ENCODE data around the gene SLIT3.

DNA sequence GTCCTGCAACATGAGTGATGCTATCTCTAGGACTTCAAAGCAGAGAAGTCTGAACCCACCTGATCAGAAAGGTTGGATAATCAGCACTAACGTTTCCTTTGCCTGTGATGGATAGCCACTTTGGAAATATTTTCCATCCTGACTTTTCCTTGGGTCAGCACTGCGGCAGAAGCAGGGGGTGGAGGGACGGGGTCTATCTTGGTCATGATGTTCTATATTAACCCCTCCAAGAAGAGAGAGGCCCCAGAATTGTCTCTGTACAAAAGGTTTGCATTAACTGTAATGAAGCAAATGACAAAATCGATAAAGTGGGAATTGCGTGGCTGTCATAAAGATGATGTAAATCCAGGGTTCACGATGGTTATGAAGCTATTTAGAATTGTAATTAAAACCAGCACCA, 441.9 kb downstream of the SLIT3 start:
- no peak for TF ChIP-seq CTCF (IDR thresholded peaks at IDR 0.05)
- no peak for TF ChIP-seq POLR2AphosphoS5 (IDR thresholded peaks at IDR 0.05)
- TF ChIP-seq POLR2A (IDR thresholded peaks at IDR 0.05): no peak

Data from suprapubic skin (tissue), 4 donors.